HCT116 (cell line): Measurements from ENCODE around the gene PGPEP1.

Experiments
- CTCF ChIP-seq, 3 experiments: fragments of 200-600 bp in 1 of 3; sonication (generic) in 1 of 3; IDR thresholded peaks in 2 of 3; conservative IDR thresholded peaks in 1 of 3; 2 replicates each; pipeline ENCODE4 v1.5.1; 2012 to 2017; ENCODE audit warnings: low read depth in 2 of 3, low read length in 2 of 3, antibody characterized with exemption in 1 of 3, borderline replicate concordance in 1 of 3, control low read depth in 1 of 3, mild to moderate bottlenecking in 1 of 3, mixed read lengths in 1 of 3, mixed run types in 1 of 3, moderate library complexity in 1 of 3; ENCODE audit not compliant: insufficient read depth in 1 of 3
- EZH2 ChIP-seq: fragments of 200-600 bp; sonication (generic); IDR thresholded peaks from 2 replicates; pipeline ENCODE4 v1.6.1; 2017; ENCODE audit warnings: antibody characterized with exemption, mixed run types
- POLR2A ChIP-seq: IDR thresholded peaks from 2 replicates; pipeline ENCODE4 v1.7.0; 2011; ENCODE audit warnings: borderline replicate concordance; ENCODE audit not compliant: insufficient read depth, insufficient read length; ENCODE audit errors: extremely low read depth
- SP1 ChIP-seq: IDR thresholded peaks from 2 replicates; pipeline ENCODE4 v1.6.1; 2012; ENCODE audit warnings: low read depth

- no peak for TF ChIP-seq CTCF (IDR thresholded peaks at IDR 0.05 in 2 of 3, conservative IDR thresholded peaks at IDR 0.05 in 1 of 3; ENCODE audit: borderline replicate concordance in 1 of 3, insufficient read depth in 1 of 3, low read depth in 2 of 3, low read length in 2 of 3)
- TF ChIP-seq EZH2, result no peak
- no peak for TF ChIP-seq SP1
- no peak for TF ChIP-seq POLR2A
Measured at GRCh38 chr19:18342090-18342632, 1.8 kb downstream of the PGPEP1 start.
